Fibroblast of peridontal ligament (primary cell): ENCODE data around the gene KIF27.
"Not testable (repeated sequence)": the region's sequence is repeated elsewhere in the genome, so short reads cannot be mapped to it uniquely, and the experiment has no call there.

Source experiments
- DNase-seq: peaks from one replicate; pipeline ENCODE4 v3.0.0-alpha.2; 2010; ENCODE audit errors: extremely low read depth

Gene KIF27

GRCh38 chr9:83815120-83815519 is 106.1 kb downstream of the KIF27 start:
- DNase-seq: not testable (repeated sequence)

- DNase-seq: not testable (repeated sequence)
Observed at GRCh38 chr9:83809213-83809612, 112.0 kb downstream of the KIF27 start.

GRCh38 chr9:83804454-83804853 is 116.8 kb downstream of the KIF27 start:
- not testable (repeated sequence) for DNase-seq

- DNase-seq: not testable (repeated sequence)
Observed at GRCh38 chr9:83803941-83804340, 117.3 kb downstream of the KIF27 start.

- DNase-seq: no peak
Observed at GRCh38 chr9:83800236-83801033, 120.8 kb downstream of the KIF27 start.

- peak; percentile 3 for DNase-seq
Observed at GRCh38 chr9:83794051-83794450, 127.2 kb downstream of the KIF27 start.

- no peak for DNase-seq
Observed at GRCh38 chr9:83792746-83793145, 128.5 kb downstream of the KIF27 start.
